Activated gamma-delta T cell treated with Interleukin-2 at 50 U/mL for 16 hours (primary cell): ENCODE measurements around the gene CALML5.

Source experiments
- DNase-seq: peaks from one replicate; pipeline ENCODE4 v3.0.0-alpha.2; 2020

The CALML5 gene

DNA sequence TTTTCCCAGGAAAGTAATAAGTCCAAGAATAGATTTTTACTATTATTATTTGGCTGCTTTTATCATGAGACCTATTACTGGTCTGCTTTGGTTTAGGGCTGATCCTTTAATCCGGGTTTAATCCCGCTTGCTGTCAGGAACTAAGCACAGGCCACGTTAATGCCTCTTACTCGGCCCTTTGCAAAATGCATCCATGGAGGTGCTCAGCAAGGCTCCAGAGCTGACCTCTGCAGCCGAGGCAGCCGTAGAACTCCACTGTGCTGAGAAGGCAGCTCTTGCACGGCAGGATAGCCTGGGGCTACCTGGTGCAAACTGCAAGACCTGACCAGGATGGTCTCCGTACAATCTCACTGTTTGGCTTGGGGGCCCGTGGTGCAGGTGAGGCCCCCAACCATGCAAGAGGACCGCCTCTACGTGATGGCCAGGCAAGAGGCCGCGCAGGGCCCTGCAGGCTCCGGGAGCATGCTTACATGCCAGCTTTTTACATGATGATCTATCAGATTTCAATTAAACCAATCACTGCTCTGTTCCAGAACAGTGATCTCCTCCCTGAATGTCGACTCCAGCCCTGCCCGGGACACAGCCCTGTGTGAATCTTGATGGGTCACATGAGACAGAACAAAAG, 15.0 kb upstream of the CALML5 start:
- DNase-seq: no peak

DNA sequence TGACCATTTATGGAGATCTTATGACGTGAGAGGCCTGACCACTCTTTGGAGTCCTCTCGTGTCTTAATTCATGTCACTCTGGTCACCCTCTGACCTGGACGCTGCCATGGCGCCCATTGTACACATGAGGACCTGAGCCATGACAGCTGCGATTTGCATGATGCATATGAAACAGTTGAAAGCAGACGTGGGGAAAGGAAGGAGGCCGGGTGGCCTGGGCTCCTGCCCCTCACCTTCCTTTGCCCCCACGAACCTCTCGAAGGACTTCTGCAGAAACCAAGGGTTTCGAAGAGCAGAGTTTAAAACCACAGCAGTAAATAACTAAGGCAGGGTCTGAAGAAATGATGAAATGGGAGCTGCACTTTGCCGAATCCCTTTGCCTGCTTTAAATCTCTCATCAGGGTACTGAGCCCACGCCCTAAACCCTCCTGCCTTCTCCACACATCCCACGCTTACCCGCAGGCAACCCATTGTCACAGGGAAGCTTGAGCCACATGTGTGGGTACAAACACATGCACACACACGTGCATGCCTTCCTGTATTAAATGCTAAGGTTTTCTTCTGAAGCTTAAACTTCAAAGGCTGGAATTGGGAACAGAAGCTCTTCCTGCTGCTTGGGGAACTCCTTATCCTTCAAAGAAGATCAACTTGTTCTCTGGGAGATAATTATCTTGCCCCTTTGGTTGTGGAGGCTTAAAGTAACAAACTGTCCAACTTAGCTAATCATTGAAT, 13.7 kb upstream of the CALML5 start:
- no peak for DNase-seq

- DNase-seq: no peak
These were observed 13.0 kb upstream of the CALML5 start for GRCh38 chr10:5512331-5512730.

DNA sequence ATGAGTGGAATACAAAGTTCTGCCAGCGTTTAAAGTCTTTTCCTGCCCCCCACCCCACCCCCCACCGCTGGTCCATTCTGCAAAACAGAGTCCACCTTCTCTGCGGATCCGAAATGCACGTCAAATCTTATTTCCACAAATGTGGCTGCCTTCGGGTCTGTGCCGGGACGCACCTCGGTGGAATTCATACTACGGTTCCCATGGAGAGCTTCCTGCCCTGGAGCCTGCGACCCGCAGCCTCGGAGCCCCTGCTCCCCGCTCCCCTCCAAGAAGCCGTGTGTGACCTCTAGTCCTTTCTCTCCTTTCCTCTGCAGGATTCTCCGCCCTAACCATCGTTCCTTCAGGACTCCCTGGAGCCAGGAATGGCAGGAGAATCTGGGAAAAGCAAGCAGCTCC, 12.5 kb upstream of the CALML5 start:
- DNase-seq: no peak

GRCh38 chr10:5511231-5511884, 12.0 kb upstream of the CALML5 start:
- DNase-seq: no peak

DNA sequence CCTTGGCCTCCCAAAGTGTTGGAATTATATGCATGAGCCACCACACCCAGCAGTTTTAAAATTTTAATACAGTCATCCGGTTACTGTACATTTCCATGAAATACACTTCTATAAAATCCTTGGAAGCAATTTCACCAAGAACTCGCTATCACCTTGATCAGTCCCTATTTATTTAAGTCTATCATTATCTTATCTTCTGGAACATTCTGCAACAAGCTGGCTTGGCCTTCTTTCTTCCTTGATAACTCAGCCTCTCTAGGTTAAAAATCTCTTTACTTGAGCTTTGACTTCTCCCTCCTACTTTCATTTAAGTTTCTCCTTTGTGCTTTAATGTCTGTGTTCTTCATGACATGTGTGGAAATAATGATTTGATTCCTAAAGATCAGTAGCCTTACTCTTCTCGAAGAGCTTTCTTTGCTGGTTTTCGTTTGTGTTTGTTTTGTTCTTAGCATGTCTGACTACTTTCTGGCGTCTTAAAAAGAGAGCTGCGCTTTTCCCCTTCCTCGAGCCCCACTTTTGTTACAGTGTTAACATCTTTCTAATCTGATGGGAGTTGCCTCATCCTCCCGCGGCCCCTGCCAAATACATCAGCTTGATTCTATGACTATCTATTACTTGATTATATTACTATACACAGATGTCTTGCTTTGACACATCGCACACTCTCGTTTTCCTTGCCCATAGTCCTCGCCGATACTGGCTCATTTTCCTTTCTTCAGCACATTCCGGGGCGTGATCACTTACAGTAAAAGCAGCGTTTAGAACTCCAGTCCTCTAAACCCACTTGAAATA, 11.1 kb upstream of the CALML5 start:
- DNase-seq: no peak

DNA sequence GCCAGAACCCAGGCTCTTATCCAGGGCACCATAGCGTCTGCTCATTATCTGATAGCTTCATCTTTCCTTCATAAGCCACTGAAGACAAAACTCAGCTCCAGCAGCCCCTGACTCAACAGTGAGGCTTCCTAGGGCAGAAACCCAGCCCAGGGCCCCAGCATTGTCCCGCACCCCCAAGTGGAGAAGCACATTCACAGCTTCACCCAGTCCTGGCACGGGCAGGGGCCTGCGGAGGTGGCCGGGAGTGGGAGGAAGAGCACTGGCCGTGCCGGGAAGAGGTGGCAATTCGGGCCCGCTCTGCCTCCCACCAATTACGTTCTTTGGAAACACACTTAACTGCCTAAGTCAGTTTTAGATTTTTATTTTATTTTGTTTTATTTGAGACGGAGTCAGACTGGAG, 10.3 kb upstream of the CALML5 start:
- no peak for DNase-seq

- no peak for DNase-seq
These were observed 9.9 kb upstream of the CALML5 start for GRCh38 chr10:5509236-5509635.

- DNase-seq: no peak
These were observed 9.4 kb upstream of the CALML5 start for GRCh38 chr10:5508786-5509185.

DNA sequence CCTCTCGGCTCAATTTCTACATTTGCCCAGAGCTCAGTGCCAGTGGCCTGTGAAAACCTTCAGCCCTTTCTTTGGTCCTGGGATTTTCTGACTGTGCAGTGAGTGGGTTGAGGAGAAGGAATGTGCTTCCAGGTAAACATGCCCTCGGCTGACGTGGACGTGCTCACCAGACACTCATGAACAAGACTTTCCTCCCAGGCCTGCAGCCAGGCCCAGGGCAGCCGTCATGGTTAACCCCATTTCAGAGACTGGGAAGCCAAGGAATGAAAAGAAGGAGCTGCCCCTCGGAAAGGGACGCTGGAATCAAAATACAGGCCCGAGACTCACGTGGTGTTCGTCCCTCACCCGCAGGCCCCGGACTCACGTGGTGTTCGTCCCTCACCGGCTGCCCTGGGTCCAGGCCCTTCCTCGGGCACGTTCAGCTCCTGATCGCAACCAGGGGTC, 8.8 kb upstream of the CALML5 start:
- no peak for DNase-seq

GRCh38 chr10:5507649-5508131, 8.3 kb upstream of the CALML5 start:
- DNase-seq: no peak

DNA sequence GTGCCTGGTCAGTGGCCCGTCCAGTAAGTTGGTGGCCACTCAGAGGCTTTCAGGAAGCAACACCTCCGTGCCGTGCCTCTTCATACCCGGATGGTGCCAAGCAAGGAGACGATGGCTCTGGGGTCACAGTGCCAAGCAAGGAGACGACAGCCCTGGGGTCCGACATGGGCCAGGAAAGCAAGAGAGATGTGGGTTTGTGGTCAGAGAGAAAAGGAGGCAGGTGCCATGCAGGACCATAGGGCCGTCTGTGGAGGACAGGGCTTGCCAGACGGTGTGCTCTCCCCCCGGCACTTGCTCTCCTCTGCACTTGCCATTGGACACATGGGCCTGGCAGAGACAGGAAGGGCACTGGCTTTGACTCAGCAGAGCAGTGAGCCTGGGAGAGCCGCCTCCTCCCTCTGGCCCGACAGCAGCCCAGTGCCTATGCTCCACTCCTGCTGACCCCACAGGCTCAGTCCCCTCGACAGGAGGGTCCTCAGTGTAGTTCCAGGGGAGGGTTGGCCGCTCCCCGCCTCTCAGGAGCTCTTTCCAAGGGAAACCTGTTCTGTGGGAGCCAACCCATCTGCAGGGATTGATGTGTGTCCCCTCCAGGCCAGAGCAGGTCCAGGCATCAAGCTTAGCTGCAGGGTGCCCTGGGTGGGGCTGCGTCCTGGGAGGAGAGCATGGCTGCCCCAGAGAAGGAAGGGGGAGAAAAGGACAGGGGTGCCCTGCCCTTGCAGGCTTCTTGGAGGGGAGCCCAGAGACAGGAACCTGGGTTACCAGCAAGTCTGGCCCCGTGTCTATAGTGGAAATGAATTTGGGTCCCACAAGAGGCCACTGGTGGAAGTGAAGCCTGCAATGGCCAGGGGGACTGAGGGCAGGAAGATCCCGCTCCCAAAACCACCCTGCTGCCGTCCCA, 7.6 kb upstream of the CALML5 start:
- no peak for DNase-seq

- DNase-seq: no peak
These were observed 6.9 kb upstream of the CALML5 start for GRCh38 chr10:5506246-5506645.

DNA sequence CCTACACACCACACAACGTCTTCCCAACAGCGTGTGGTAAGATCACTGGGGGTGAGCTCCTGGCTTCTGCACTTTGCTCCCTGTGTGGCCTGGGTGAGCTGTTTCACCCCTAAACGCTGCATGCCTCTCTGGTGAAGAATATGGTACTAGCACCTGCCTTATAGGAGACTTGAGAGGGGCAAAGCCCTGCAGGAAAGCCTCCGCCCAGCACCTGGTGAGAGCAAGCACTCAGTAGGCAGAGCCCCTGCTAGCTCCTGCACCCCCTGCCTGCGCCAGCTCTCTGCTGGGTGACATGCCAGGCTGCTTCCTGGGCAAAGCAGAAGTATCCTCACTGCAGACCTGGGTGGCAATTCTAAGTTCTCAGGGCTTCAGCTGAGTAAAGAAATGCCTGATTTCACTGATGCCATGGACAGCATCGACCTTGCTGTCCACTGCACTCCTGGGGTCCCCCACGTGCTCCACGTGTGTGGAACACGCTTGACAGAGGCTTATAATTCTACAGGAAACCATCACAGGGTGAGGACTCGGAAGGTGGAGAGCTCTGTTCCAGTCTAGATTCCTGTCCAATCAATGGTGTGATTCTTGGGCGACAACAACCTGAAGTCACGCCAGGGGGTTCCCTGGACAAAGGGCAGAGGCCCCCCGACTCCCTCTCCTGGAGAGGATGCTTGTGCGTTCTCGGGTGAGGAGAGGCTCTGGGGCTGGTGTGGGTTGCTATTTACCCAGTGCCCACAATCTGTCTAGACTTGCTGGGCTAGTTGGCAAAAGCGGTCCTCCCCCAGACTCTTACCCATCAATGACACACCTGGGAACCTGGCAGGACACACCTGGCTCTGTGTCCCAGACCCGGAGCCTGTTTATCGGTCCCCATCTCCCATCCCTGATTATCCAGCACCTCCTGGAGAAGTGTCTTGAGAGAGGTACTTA, 5.0 kb upstream of the CALML5 start:
- DNase-seq: no peak

GRCh38 chr10:5503477-5503835, 4.1 kb upstream of the CALML5 start:
- no peak for DNase-seq

DNA sequence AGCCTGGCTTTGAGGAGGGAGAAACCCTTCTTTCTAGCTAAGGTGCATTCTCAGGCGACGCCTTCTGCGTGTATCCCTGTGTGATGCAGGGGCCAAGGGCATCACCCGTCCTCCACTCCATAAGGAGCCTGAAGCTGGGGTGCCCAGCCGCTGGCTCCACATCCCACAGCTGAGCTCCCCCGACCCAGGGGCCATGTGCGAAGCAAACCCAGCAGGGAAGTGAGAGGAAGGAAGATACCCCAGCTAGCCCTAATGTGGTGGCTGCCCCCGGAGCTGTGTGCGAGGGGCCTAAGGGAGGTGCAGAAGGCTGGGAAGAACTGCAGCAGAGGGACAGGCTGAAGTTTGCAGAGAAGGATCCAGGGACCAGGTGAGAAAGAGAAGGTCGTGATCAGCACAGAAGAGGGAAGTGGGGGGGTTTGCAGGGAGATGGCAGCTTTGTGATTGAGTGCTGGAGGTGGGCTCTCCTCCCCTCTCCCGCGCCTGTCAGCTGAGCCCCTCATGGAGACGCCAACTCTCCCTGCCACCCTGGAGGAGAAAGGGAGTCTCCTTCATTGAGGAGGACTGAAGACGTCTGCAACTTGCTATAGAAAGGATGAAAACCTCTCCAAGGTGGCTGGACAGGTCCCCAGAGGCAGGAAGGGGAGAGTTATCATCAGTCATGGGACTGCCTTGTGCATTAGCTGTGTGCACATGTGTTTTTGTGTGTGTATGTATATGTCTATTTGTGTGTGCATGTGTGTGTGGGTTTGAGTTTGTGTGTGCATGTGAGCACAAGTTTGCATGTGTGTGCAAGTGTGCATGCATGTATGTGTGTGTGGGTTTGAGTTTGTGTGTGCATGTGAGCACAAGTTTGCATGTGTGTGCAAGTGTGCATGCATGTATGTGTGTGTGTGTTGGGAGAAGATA, 3.5 kb upstream of the CALML5 start:
- DNase-seq: no peak

DNA sequence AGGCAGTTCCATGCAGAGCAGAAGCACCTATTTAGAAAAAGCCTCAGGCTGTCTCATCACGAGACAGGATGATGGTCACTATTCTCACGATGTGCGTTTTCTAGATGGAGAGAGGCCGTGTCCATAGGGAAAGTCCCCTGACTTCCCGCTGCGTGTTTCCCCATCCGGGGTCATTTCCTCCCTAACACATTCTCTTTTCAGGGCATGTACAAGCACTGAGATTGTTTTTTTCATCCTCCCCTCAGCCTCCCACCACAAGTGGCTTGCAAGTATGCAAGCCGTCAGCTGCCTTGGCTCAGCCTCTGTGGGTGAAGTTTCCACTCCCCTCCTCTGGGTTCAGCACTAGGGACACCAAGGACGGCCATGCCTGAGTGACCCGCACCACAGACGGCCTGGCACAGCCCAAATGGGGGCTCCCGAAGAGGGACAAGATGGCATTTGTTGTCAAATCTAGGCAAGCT, 2.7 kb upstream of the CALML5 start:
- DNase-seq: no peak

DNA sequence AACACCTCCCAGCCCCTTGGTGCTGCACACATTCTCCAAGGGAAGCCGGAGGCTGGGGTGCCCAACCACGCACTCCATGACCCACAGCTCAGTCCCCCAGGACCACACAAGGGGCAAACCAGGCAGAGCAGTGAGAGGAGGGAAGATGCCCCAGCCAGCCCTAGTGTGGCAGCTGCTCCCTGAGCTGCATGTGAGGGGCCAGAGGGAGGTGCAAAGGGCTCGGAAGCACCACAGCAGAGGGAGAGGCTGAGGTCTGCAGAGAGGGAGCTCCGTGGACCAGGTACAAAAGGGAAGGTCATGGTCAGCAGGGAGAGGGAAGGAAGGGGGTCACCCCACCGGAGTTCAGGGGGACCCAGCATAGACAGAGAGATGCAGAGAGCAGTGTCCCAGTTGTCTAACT, 1.5 kb upstream of the CALML5 start:
- no peak for DNase-seq

DNA sequence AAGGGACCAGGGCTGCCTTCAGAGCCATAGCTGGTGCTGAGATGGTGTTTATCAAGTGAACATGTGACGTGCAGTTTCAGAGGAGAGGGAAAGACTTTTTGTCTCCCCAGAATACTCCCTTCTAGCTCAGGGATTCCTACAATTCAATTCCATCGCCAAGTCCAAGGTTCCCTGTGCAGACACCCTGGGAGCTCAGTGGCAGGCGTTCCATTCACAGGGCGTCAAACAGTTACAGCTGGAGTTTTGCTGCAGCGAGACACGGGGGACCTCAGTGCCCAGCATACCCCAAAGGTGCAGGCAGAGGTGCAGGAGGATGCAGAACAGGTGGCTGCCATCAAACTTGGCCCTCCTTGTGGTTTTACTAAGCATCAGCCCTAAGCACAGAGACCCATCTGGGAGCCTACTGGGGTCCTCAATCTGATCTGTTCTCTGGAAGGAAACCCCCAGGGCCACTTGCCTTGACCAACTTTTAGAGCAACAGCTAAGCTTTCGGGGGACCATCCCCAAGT, 846 bp upstream of the CALML5 start:
- no peak for DNase-seq
